H9 (cell line): ENCODE measurements around the gene TNFAIP2. TPM values are rescaled to one million over a fixed set of nuclear protein-coding genes. Genes with fewer than 3 reads are reported as not detected.

ENCODE experiments used
- DNase-seq: peaks from one replicate; pipeline ENCODE4 v3.0.0-alpha.2; 2017
- H2AFZ ChIP-seq: one replicate; pipeline ENCODE4 v1.6.1; 2013; ENCODE audit warnings: mild to moderate bottlenecking, low read length, control low read depth, moderate library complexity
- H2AK5ac ChIP-seq: 2 replicates; pipeline ENCODE4 v1.6.1; 2013; ENCODE audit warnings: low read length, control low read depth, mixed read lengths; ENCODE audit not compliant: insufficient read length
- H2BK120ac ChIP-seq: one replicate; pipeline ENCODE4 v1.6.1; 2013; ENCODE audit warnings: low read depth, mild to moderate bottlenecking, low read length, control low read depth, inconsistent platforms; ENCODE audit not compliant: poor library complexity, severe bottlenecking
- H2BK12ac ChIP-seq: 2 replicates; pipeline ENCODE4 v1.6.1; 2013; ENCODE audit warnings: low read length, control low read depth, mixed read lengths, low read depth; ENCODE audit not compliant: insufficient read length
- H2BK15ac ChIP-seq: 2 replicates; pipeline ENCODE4 v1.6.1; 2013; ENCODE audit warnings: low read depth, low read length, control low read depth
- H2BK20ac ChIP-seq: one replicate; pipeline ENCODE4 v1.6.1; 2013; ENCODE audit warnings: low read depth, mild to moderate bottlenecking, low read length, control low read depth, inconsistent platforms; ENCODE audit not compliant: poor library complexity, severe bottlenecking
- H2BK5ac ChIP-seq: 2 replicates; pipeline ENCODE4 v1.6.1; 2013; ENCODE audit warnings: low read length, control low read depth, mixed read lengths; ENCODE audit not compliant: insufficient read length
- H3K14ac ChIP-seq: 2 replicates; pipeline ENCODE4 v1.6.1; 2013; ENCODE audit warnings: low read length, control low read depth; ENCODE audit not compliant: insufficient read depth
- H3K18ac ChIP-seq: 2 replicates; pipeline ENCODE4 v1.6.1; 2013; ENCODE audit warnings: low read depth, mild to moderate bottlenecking, mixed read lengths, low read length, control low read depth; ENCODE audit not compliant: insufficient read length
- H3K23ac ChIP-seq: 2 replicates; pipeline ENCODE4 v1.6.1; 2013; ENCODE audit warnings: low read length, control low read depth, mixed read lengths, low read depth; ENCODE audit not compliant: insufficient read length
- H3K23me2 ChIP-seq: 2 replicates; pipeline ENCODE4 v1.6.1; 2013; ENCODE audit warnings: low read depth, mild to moderate bottlenecking, mixed read lengths, low read length, control low read depth; ENCODE audit not compliant: insufficient read length, poor library complexity, severe bottlenecking
- H3K27ac ChIP-seq: 2 replicates; pipeline ENCODE4 v1.5.1; 2013; ENCODE audit warnings: low read length, control low read depth, mixed read lengths, low read depth; ENCODE audit not compliant: insufficient read length
- H3K27me3 ChIP-seq: 2 replicates; pipeline ENCODE4 v1.6.1; 2013; ENCODE audit warnings: low read length, control low read depth, inconsistent platforms; ENCODE audit not compliant: insufficient read depth
- H3K4ac ChIP-seq: 2 replicates; pipeline ENCODE4 v1.6.1; 2013; ENCODE audit warnings: low read depth, mild to moderate bottlenecking, control low read depth, inconsistent platforms, low read length, moderate library complexity
- H3K4me1 ChIP-seq: 2 replicates; pipeline ENCODE4 v1.6.1; 2013; ENCODE audit warnings: low read length, control low read depth, inconsistent platforms; ENCODE audit not compliant: insufficient read depth
- H3K4me2 ChIP-seq: 2 replicates; pipeline ENCODE4 v1.6.1; 2013; ENCODE audit warnings: low read length, control low read depth, mixed read lengths; ENCODE audit not compliant: insufficient read length, insufficient read depth
- H3K56ac ChIP-seq: 2 replicates; pipeline ENCODE4 v1.6.1; 2013; ENCODE audit warnings: low read depth, mild to moderate bottlenecking, mixed read lengths, low read length, control low read depth; ENCODE audit not compliant: insufficient read length
- H3K79me1 ChIP-seq: 2 replicates; pipeline ENCODE4 v1.6.1; 2013; ENCODE audit warnings: low read depth, mild to moderate bottlenecking, moderate library complexity, low read length, control low read depth, inconsistent platforms; ENCODE audit not compliant: insufficient read depth, poor library complexity, severe bottlenecking
- H3K79me2 ChIP-seq: 2 replicates; pipeline ENCODE4 v1.6.1; 2013; ENCODE audit warnings: low read length, control low read depth, inconsistent platforms; ENCODE audit not compliant: insufficient read depth
- H3K9ac ChIP-seq: 2 replicates; pipeline ENCODE4 v1.6.1; 2013; ENCODE audit warnings: low read length, control low read depth, mixed read lengths; ENCODE audit not compliant: insufficient read length; ENCODE audit errors: extremely low read depth
- H3K9me3 ChIP-seq: one replicate; pipeline ENCODE4 v1.6.1; 2013; ENCODE audit warnings: low read depth, low read length, inconsistent platforms; ENCODE audit not compliant: control insufficient read depth
- H3T11ph ChIP-seq: one replicate; pipeline ENCODE4 v1.6.1; 2013; ENCODE audit warnings: mild to moderate bottlenecking, low read length, control low read depth, inconsistent platforms
- H4K20me1 ChIP-seq: one replicate; pipeline ENCODE4 v1.6.1; 2013; ENCODE audit not compliant: control insufficient read depth, insufficient read length, insufficient read depth
- H4K5ac ChIP-seq: 2 replicates; pipeline ENCODE4 v1.6.1; 2013; ENCODE audit warnings: low read depth, mild to moderate bottlenecking, mixed read lengths, low read length, control low read depth; ENCODE audit not compliant: insufficient read length
- H4K8ac ChIP-seq: replicated peaks from 2 replicates; pipeline ENCODE4 v1.6.1; 2013; ENCODE audit warnings: low read length, control low read depth, mixed read lengths, low read depth; ENCODE audit not compliant: insufficient read length
- H4K91ac ChIP-seq: 2 replicates; pipeline ENCODE4 v1.6.1; 2013; ENCODE audit warnings: low read depth, mild to moderate bottlenecking, moderate library complexity, mixed read lengths, low read length, control low read depth; ENCODE audit not compliant: insufficient read length
- H3K27ac Mint-ChIP-seq, 3 experiments: 2 replicates in 2 of 3; 3 replicates in 1 of 3; pipeline ENCODE4 v1.8.0; 2020 to 2021; ENCODE audit warnings: mixed read lengths in 3 of 3, mild to moderate bottlenecking in 1 of 3, moderate library complexity in 1 of 3
- H3K27me3 Mint-ChIP-seq: 2 replicates; pipeline ENCODE4 v1.8.0; 2021; ENCODE audit warnings: low read depth, mild to moderate bottlenecking, moderate library complexity, mixed read lengths
- H3K36me3 Mint-ChIP-seq, 3 experiments: 2 replicates in 2 of 3; 3 replicates in 1 of 3; pipeline ENCODE4 v1.8.0; 2020 to 2021; ENCODE audit warnings: low read depth in 3 of 3, mixed read lengths in 3 of 3; ENCODE audit not compliant: insufficient read depth in 1 of 3
- H3K4me1 Mint-ChIP-seq, 2 experiments: 2 replicates each; pipeline ENCODE4 v1.8.0; 2020; ENCODE audit warnings: mixed read lengths in 2 of 2
- H3K4me3 Mint-ChIP-seq, 2 experiments: 2 replicates in 1 of 2; 3 replicates in 1 of 2; pipeline ENCODE4 v1.8.0; 2020 to 2021; ENCODE audit warnings: mild to moderate bottlenecking in 2 of 2, mixed read lengths in 2 of 2, moderate library complexity in 1 of 2
- H3K9me3 Mint-ChIP-seq, 2 experiments: 2 replicates in 1 of 2; 3 replicates in 1 of 2; pipeline ENCODE4 v1.8.0; 2020; ENCODE audit warnings: mild to moderate bottlenecking in 2 of 2, mixed read lengths in 2 of 2, moderate library complexity in 1 of 2
- WGBS: extraction: QIAGEN DNeasy Blood & Tissue Kit; methylation state at CpG from one replicate; pipeline ENCODE4 v1.1.7; 2013; ENCODE audit warnings: missing lambda C conversion rate, low lambda C conversion rate, mixed read lengths; ENCODE audit not compliant: insufficient read length; ENCODE audit errors: extremely low coverage; 5-methylcytosine and 5-hydroxymethylcytosine counted together
- total RNA-seq: library from RNA; stranded (reverse); gene quantifications from 2 replicates; pipeline ENCODE4 v1.2.1, GENCODE V29; 2021
- TF ChIP-seq, protein P1 (sequence below): fragments of 200-600 bp; sonication (generic); conservative IDR thresholded peaks from 3 replicates; pipeline ENCODE4 v1.8.0; 2021; ENCODE audit warnings: antibody characterized with exemption, mild to moderate bottlenecking

The TNFAIP2 gene
- total RNA-seq, 1 experiment from 2014 or later: 29.3 TPM

DNA sequence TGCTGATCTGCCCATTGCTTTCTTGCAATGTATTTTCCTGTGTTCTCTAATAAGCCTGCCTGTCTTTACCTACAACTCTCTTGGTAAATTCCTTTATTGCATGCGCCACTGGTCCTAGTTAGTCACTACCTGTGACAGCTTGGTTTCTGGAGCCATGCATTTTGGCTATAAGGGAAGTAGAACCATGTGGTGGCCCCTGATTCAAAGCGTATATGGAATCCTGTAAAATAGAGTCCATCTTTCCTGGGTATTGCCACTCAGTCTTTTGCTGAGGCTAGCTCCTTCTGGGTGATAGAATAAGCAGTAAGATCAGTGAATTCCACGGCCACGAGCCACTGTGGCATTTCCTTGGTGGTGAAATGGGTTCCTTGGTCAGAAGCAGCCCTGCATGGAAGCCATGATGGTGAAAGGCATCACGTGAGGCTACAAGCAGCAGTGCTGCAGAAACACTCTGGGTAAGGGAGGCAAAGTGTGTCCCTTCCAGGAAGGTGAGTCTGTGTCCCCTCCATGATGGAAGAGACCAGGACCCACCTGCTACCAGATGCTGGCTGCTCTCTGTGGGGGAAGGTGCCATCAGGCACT lies 19.6 kb downstream of the TNFAIP2 start:
- H3K23ac ChIP-seq: no peak overlapping the region
- H3K23me2 ChIP-seq: peaks cover 8% of the 10 kb centered on the region
- no peak overlapping the region for H2BK15ac ChIP-seq
- no peaks in the 10 kb centered on the region for H3K79me2 ChIP-seq
- TF ChIP-seq, protein P1, sequence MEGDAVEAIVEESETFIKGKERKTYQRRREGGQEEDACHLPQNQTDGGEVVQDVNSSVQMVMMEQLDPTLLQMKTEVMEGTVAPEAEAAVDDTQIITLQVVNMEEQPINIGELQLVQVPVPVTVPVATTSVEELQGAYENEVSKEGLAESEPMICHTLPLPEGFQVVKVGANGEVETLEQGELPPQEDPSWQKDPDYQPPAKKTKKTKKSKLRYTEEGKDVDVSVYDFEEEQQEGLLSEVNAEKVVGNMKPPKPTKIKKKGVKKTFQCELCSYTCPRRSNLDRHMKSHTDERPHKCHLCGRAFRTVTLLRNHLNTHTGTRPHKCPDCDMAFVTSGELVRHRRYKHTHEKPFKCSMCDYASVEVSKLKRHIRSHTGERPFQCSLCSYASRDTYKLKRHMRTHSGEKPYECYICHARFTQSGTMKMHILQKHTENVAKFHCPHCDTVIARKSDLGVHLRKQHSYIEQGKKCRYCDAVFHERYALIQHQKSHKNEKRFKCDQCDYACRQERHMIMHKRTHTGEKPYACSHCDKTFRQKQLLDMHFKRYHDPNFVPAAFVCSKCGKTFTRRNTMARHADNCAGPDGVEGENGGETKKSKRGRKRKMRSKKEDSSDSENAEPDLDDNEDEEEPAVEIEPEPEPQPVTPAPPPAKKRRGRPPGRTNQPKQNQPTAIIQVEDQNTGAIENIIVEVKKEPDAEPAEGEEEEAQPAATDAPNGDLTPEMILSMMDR: no peak
- H2BK5ac ChIP-seq: no peak overlapping the region
- H2BK12ac ChIP-seq: no peak overlapping the region
- H3K4me1 ChIP-seq: no peaks in the 10 kb centered on the region
- H3K79me1 ChIP-seq: no peaks in the 10 kb centered on the region
- no peak for DNase-seq
- H3K56ac ChIP-seq: no peak overlapping the region
- no peak overlapping the region for H2BK20ac ChIP-seq
- no peak overlapping the region for H3K18ac ChIP-seq
- no peak overlapping the region for H4K5ac ChIP-seq
- no peaks in the 10 kb centered on the region for H3K27me3 ChIP-seq
- no peaks in the 10 kb centered on the region; a peak in 2 of 5 replicates for H3K9me3 Mint-ChIP-seq
- peaks cover 20 to 28% of the 10 kb centered on the region in 2 experiments for H3K4me1 Mint-ChIP-seq
- H3T11ph ChIP-seq: no peak overlapping the region
- no peak overlapping the region for H3K4me2 ChIP-seq
- H3K4ac ChIP-seq: no peak overlapping the region
- WGBS: no CpG with 5 or more reads among the region's 5 CpGs
- H2AK5ac ChIP-seq: no peak overlapping the region
- H2AFZ ChIP-seq: no peak overlapping the region
- no peak overlapping the region for H2BK120ac ChIP-seq
- H4K91ac ChIP-seq: no peak overlapping the region
- no peaks in the 10 kb centered on the region for H4K20me1 ChIP-seq
- no peak overlapping the region for H3K27ac ChIP-seq
- H3K27ac Mint-ChIP-seq: no peak overlapping the region; a peak in 1 of 7 replicates
- no peaks in the 10 kb centered on the region for H3K9me3 ChIP-seq
- no peaks in the 10 kb centered on the region; a peak in 1 of 7 replicates for H3K36me3 Mint-ChIP-seq
- no peak overlapping the region for H3K4me3 Mint-ChIP-seq
- H3K9ac ChIP-seq: no peak overlapping the region
- no peak overlapping the region for H4K8ac ChIP-seq
- no peak overlapping the region for H3K14ac ChIP-seq
- H3K27me3 Mint-ChIP-seq: peaks cover 13% of the 10 kb centered on the region
